ENCODE data around the gene TMEM131L.

- TF ChIP-seq CTCF (IDR thresholded peaks at IDR 0.05) (no peak), POLR2A (IDR thresholded peaks at IDR 0.05) (no peak)
These were observed 89.7 kb downstream of the TMEM131L start for GRCh38 chr4:153555730-153556434.

All from adrenal gland (tissue), 5 donors.